LNCaP clone FGC (cell line): ENCODE data around the gene SUSD2.

Source experiments
- DNase-seq: peaks from one replicate; pipeline ENCODE4 v3.0.0-alpha.2; 2011; ENCODE audit warnings: low read depth
- H3K4me3 ChIP-seq: 2 replicates; pipeline ENCODE4 v1.5.1; 2011; ENCODE audit warnings: mild to moderate bottlenecking, low read depth, low read length, control low read depth
- TF ChIP-seq, protein P1 (sequence below): IDR thresholded peaks from 2 replicates; pipeline ENCODE4 v1.5.1; 2012; ENCODE audit warnings: mild to moderate bottlenecking; ENCODE audit not compliant: control insufficient read depth, insufficient read depth; ENCODE audit errors: extremely low read depth

Gene SUSD2

DNA sequence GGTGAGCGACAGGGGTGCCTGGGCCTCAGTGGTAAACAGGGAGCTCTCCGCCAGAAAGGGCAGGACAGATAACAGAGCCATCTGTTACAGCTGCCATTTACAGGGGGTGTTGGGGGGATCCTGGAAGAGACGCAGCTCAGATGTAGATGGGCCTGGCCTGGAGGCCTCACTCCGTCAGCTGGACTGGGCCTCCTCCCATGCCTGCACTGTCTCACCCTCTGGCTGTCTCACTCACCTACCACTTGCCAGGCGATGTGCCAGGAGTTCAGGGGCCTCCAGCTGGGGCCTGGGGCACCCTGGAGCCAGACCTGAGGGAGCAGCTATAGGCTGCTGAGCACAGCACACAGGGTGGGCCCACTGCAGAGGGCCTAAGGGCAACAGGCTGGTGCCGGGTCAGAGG, 16.3 kb upstream of the SUSD2 start:
- TF ChIP-seq, protein P1, sequence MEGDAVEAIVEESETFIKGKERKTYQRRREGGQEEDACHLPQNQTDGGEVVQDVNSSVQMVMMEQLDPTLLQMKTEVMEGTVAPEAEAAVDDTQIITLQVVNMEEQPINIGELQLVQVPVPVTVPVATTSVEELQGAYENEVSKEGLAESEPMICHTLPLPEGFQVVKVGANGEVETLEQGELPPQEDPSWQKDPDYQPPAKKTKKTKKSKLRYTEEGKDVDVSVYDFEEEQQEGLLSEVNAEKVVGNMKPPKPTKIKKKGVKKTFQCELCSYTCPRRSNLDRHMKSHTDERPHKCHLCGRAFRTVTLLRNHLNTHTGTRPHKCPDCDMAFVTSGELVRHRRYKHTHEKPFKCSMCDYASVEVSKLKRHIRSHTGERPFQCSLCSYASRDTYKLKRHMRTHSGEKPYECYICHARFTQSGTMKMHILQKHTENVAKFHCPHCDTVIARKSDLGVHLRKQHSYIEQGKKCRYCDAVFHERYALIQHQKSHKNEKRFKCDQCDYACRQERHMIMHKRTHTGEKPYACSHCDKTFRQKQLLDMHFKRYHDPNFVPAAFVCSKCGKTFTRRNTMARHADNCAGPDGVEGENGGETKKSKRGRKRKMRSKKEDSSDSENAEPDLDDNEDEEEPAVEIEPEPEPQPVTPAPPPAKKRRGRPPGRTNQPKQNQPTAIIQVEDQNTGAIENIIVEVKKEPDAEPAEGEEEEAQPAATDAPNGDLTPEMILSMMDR, result no peak
- DNase-seq, result no peak
- H3K4me3 ChIP-seq, result no peak overlapping the region

DNA sequence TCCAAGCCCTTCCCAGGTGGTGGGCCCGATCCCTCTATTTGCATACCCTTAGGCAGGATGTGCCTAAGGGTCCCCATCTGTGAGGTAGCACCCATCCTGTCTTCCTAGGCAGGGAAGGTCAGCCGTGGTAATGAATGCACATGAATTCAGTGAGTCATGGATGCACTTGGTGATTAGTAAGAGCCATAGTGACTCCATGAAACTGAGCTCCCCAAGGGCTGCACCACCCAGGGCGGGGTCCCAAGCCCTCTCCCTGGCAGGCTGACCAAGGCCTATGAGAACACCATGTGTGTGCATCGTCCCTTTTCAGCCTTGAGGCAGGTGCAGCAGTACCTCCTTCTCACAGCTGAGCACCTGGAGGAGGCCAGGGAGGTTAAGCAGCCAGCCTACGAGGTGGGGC, 15.6 kb upstream of the SUSD2 start:
- DNase-seq, result no peak
- TF ChIP-seq, protein P1, result no peak
- no peak overlapping the region for H3K4me3 ChIP-seq

DNA sequence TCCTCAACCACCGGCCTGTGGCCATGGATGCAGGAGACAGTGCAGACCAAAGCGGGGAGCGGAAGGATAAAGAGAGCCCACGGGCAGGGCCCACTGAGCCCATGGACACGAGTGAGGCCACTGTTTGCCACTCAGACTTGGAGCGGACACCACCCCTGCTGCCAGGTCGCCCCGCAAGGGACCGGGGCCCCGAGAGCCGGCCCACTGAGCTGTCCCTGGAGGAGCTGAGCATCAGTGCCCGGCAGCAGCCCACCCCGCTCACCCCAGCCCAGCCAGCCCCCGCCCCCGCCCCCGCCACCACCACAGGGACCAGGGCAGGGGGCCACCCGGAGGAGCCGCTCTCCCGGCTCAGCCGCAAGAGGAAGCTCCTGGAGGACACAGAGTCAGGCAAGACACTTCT, 14.5 kb upstream of the SUSD2 start:
- TF ChIP-seq, protein P1, result no peak
- no peak for DNase-seq
- H3K4me3 ChIP-seq, result no peak overlapping the region

DNA sequence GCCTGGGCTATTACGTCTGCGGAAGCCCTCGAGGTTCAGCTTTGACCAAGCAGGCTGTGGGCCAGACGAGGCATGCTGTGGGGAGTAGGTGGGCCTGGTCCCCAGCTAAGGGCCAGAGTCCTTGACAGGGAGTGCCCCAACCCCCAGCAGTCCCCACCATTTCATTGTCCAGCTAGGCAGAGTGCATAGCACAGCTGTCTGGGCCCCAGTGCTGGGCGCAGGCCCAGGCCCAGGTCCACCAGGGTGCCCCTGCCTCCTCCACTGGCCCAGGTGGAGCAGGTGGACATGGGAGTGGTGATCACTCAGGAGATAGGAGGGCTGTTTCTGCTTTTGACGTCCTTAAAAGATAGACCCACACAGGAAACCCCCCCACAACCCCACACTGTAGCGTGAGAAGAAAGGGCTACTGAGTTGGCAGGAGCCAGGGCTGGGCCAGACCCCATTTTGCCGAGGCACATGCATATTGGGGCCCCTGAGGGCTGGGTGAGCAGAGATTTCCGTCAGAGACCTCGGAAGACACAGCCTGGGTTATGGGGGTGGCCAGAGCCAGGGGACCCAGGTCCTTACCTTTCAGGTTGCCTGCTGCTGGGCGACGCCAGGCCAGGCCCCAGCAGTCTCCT, 11.7 kb upstream of the SUSD2 start:
- DNase-seq, result no peak
- TF ChIP-seq, protein P1, result no peak
- H3K4me3 ChIP-seq, result no peak overlapping the region

DNA sequence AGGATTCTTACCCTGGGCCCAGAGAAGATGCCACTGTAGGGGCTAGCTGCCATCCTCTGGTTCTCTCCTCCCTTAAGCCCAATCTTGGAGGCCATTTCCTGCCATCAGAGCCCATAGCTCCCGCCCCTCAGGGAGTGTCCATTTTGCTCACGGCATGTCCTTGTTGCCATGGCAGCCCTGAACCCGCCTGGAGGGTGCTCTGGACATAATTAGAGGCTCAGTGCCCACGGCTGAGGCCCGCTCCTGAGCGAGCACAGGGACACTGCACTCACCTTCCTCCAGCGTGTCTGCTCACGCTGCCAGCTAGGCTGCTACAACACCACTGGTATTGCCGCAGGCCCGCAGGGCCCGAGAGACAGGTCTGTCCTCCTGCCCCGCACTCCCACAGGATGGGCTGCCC, 11.1 kb upstream of the SUSD2 start:
- no peak for DNase-seq
- no peak overlapping the region for H3K4me3 ChIP-seq
- TF ChIP-seq, protein P1, result no peak

DNA sequence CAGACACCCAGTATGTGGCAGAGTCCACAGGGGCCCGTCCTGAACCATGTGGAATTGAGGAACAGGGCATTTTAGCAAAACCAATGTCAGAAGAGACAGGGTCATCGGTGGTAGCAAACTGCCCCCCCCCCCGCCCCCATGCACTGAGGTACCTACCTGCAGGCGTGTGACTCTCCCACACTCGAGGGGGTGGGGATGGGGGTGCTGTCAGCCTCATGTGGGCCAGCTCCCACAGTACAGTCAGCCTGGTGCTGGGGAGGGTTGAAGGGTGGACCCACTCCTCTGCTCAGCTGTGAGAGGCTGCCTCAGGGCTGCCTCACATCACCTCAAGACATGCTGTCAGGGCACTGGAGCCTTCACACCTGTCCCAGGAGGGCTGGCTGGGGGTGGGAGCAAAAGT, 10.7 kb upstream of the SUSD2 start:
- H3K4me3 ChIP-seq, result no peak overlapping the region
- DNase-seq, result no peak
- TF ChIP-seq, protein P1, result no peak

DNA sequence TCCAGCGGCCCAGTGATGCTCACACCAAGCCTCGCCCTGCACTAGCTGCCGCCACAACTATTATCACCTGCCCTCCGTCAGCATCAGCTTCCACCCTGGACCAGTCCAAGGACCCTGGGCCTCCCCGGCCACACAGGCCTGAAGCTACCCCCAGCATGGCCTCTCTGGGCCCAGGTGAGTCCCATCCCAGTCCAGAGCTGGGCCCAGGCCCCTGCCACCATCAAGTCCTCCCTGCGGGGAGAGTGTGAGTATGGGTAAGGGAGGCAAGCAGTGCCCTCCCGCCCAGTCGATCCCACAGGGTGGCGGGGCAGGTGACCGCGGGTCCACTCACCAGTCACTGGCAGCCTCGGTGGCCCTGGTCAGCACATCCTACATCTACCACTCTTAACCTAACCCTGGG, 9.5 kb upstream of the SUSD2 start:
- TF ChIP-seq, protein P1, result no peak
- H3K4me3 ChIP-seq, result no peak overlapping the region
- no peak for DNase-seq
